Transverse colon (tissue), 3 donors: ENCODE results near the gene HRG.

Experiments
- CTCF ChIP-seq, 5 experiments: fragments of 200-600 bp in 3 of 5; fragments of 450-650 bp in 2 of 5; sonication (generic) in 3 of 5; IDR thresholded peaks; 1 replicate in 2 of 5; 2 replicates in 3 of 5; pipeline ENCODE4 v1.5.1; 2016 to 2017; ENCODE audit warnings: antibody characterized with exemption in 5 of 5, inconsistent platforms in 3 of 5, mild to moderate bottlenecking in 2 of 5, moderate library complexity in 1 of 5
- POLR2A ChIP-seq: fragments of 450-650 bp; IDR thresholded peaks from one replicate; pipeline ENCODE4 v1.6.1; 2016; ENCODE audit warnings: antibody characterized with exemption, mild to moderate bottlenecking, moderate library complexity

- no peak for TF ChIP-seq POLR2A
- TF ChIP-seq CTCF (IDR thresholded peaks at IDR 0.05): no peak
Measured at GRCh38 chr3:186697510-186697909, 31.7 kb downstream of the HRG start.
